HG02884 (cell line): Measurements from ENCODE around the gene NEK1.
"Not testable (repeated sequence)": the region's sequence is repeated elsewhere in the genome, so short reads cannot be mapped to it uniquely, and the experiment has no call there.

ENCODE experiments used
- ATAC-seq: cut with Tn5 transposase; IDR thresholded peaks from one replicate; pipeline ENCODE4 v1.9.1; 2021; ENCODE audit warnings: mild to moderate bottlenecking, moderate library complexity; ENCODE audit not compliant: unreplicated experiment

Gene NEK1

GRCh38 chr4:169523796-169524195, 88.6 kb downstream of the NEK1 start:
- ATAC-seq, result no peak

DNA sequence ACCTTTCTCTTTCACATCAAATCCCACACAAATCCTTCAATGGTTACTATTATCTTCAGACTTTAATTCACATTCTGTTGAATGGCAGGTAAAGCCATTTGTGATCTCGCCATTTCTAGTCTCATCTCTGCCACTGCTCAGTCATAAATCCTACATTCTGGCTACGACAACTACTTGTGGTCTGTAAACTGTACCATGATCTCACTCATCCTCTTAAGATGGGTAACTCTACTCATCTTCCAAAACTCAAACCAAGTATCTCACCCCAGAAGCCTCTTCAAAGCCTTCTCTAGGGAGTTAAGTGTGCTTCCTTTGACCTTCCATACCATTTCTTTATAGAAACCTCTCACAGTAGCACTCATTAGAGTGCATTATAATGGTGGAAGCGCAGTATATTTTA, 101.8 kb downstream of the NEK1 start:
- no peak for ATAC-seq

DNA sequence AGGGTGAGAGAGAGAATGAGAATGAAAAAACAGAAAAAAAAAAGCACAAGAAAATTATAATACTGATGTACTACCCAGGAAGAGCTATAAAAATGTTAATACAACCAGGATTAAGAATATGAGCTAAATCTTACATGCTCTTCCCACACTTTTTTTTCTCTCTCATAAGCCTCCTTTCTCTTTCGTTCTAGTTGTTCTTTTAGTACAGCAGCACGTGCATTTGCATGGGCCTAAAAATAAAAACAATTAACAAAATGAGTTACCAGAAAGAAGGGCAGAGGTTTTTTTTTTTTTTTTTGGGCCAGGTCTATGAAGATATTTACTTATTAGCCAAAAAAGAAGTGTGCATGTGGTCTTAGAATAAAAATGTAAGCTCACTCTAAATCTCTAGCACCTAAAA, 105.5 kb downstream of the NEK1 start:
- no peak for ATAC-seq

- not testable (repeated sequence) for ATAC-seq
Measured at GRCh38 chr4:169499907-169500306, 112.5 kb downstream of the NEK1 start.

- ATAC-seq, result not testable (repeated sequence)
Measured at GRCh38 chr4:169494234-169494633, 118.1 kb downstream of the NEK1 start.

DNA sequence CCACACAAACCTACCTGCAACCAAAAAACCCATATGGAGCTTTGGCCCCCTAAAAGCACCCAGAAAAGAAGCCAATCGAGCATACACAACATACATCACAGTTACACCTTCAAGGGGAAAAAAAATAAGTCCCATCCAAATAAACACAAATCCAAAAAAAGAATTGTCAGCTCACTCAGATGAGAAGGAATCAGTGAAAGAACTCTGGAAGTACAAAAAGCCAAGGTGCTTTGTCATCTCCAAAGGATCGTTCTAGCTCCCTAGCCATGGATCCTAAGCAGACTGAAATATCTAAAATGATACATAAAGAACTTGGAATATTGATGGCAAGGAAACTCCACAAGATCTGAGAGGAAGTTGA, 119.2 kb downstream of the NEK1 start:
- ATAC-seq, result no peak

DNA sequence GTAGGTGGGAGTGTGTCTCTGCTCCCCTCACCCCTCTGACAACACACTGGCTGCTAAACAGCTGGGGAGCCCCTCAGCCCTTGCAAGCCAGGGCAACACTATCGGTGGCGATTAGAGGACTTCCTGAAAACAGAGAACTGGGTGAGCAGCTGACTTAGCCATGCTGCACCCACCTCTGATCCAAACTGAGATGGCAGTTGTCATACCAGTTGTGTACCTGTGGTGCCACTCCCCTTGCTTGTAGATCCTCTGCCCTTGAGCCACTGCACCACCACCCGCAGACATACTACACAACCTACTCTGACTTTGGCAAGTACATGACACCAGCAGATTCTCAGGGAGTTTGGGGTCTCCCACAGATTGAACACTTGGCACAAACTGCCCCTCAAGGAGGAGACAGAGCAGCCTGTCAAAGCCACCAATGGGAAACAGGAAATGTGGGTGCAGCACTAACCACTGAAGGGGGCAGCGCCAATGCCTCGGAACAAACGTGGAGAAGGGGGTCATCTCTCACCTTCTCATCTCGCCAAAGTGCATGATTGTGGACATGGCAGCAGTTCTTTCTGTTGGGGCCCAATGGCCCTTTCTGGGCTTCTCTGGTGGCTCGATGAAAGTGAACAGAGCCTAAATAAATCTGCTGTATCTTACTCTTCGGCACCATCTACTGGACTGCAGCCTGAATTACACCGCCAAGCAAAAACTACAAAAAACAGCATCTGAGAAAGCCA, 119.8 kb downstream of the NEK1 start:
- no peak for ATAC-seq

DNA sequence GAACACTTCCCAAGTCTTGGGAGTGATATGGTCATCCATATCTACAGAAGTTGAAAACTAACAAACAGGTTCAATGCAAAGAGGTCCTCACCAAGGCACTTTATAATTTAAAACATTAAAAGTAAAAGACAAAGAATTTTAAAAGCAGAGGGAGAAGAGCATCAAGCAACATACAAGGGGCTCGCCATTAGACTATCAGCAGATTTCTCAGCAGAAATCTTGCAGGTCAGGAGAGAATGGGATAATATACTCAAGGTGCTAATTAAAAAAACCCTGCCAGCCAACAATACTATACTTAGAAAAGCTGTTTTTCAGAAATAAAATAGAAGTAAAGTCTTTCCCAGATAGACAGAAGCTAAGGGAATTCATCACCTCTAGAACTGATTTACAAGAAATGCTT, 121.2 kb downstream of the NEK1 start:
- no peak for ATAC-seq

GRCh38 chr4:169489306-169489705, 123.1 kb downstream of the NEK1 start:
- no peak for ATAC-seq

DNA sequence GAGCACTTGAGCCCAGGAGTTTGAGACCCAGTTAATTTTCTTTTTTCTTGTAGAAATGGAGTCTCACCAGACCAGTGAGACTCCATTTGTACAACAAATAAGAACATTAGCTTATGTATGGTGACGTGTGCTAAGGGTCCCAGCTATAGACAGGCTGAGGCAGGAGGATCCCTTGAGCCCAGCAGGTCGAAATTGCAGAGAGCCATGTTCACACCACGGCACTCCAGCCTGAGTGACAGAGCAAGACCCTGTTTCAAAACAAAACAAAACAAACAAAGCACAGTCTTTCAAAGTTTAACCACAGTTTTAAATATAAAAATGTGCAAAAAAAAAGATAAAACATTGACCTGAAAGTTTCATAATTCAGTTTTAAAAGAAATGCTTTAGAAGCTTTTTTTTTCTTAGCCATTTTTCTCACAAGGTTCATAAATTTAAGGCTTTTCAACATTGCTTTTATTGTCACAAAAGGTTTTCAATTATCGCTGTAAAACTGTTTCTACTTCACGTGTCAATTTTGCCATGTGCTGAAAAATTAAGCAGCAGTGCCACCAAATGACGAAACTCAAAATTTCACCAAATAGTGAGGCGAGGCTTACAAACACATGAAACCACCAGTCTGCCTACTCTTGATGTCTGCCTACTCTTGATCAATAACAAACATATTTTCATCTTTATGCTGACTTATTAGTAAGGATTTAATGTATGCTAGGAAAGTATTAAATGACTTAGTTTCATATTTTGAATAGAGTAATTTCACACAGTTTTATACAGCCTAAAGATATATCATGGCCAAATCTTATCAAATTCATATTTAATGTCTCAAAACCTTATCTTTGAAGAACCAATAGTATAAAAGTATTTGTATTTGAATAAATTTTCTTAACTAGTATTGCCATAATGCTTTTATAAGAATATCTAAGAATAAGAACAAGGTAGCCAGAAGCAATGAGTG, 126.3 kb downstream of the NEK1 start:
- ATAC-seq, result peak; percentile 87

GRCh38 chr4:169485086-169485485, 127.3 kb downstream of the NEK1 start:
- ATAC-seq, result no peak

DNA sequence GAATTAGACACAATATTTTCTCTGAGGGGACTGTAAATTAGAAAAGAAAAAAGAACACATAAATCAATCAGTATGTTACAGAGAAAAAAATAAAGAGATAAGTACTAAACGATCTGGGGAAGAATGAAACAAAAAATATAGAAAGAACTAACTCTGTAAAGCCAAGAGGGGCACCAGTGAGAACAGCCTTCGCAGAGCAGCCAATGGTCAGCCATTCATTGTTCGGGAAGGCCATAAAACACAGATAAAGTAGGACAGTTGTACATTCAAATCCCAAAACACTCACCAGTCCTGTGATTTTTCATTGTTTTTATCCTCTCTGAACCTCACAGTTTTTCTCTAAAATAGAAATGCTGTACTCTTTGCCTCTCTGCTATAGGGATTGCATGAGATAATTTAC, 127.9 kb downstream of the NEK1 start:
- ATAC-seq, result no peak

GRCh38 chr4:169464080-169464479, 148.3 kb downstream of the NEK1 start:
- ATAC-seq, result no peak

- no peak for ATAC-seq
Measured at GRCh38 chr4:169460081-169460480, 152.3 kb downstream of the NEK1 start.

DNA sequence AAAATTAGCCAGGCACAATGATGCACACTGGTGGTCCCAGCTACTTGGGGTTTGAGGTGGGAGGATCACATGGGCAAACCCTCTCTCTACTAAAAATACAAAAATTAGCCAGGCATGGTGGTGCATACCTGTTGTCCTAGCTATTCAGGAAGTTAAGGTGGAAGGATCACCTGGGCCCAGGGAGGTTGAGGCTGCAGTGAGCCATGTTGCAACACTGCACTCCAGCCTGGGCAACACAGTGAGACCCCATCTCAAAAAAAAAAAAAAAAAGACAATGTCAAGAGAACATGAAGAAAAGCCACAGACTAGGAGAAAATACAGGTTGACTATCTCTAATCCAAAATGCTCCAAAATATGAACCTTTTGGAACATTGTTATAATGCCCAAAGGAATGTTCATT, 153.8 kb downstream of the NEK1 start:
- ATAC-seq, result no peak

GRCh38 chr4:169452644-169453043, 159.7 kb downstream of the NEK1 start:
- not testable (repeated sequence) for ATAC-seq

GRCh38 chr4:169448935-169449334, 163.4 kb downstream of the NEK1 start:
- ATAC-seq, result not testable (repeated sequence)

DNA sequence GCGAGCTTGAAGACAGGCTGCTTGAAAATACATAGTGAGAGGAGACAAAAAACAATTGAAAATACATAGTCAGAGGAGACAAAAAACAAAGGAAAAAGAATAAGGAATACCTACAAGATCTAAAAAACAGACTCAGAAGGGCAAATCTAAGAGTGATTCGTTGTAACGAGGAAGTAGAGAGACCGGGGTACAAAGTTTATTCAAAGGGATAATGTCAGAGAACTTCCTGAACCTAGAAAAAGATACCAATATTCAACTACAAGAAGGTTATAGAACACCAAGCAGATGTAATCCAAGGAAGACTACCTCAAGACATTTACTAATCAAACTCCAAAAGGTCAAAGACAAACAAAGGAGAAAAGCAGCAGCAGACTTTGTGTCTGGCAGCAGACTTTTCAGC, 165.6 kb downstream of the NEK1 start:
- ATAC-seq, result no peak

GRCh38 chr4:169443748-169444147, 168.6 kb downstream of the NEK1 start:
- ATAC-seq, result no peak

DNA sequence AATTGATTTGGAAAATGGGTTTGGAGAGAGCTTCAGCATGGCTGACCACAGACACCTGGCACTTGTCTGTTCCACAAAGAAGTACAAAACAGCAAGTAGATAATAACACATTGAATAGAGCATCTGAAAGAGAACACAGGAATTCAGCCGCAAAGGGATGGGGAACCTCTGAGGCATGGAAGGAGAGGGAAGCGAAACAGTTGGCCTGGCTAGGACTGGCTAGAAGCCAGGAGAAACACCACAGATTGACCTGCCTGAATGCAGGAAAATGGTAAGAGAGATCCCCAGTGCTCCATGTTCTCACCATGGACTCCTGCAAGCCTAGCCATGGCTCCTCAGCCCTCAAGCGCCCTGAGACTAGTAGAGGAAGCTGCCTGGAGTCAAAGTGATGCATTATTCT, 171.9 kb downstream of the NEK1 start:
- ATAC-seq, result no peak

GRCh38 chr4:169439244-169439643, 173.1 kb downstream of the NEK1 start:
- no peak for ATAC-seq

GRCh38 chr4:169438057-169438480, 174.3 kb downstream of the NEK1 start:
- ATAC-seq, result peak; percentile 48
